IPS-15b (cell line): ENCODE measurements around the gene EXTL1.

Source experiments
- H3K27me3 ChIP-seq: one replicate; pipeline ENCODE4 v1.6.1; 2013; ENCODE audit warnings: low read length; ENCODE audit not compliant: control insufficient read depth, insufficient read depth
- H3K36me3 ChIP-seq: one replicate; pipeline ENCODE4 v1.6.1; 2013; ENCODE audit warnings: low read length; ENCODE audit not compliant: control insufficient read depth, insufficient read depth
- H3K4me1 ChIP-seq: one replicate; pipeline ENCODE4 v1.6.1; 2013; ENCODE audit warnings: mild to moderate bottlenecking, low read length; ENCODE audit not compliant: control insufficient read depth, insufficient read depth
- H3K4me3 ChIP-seq: one replicate; pipeline ENCODE4 v1.5.1; 2013; ENCODE audit warnings: low read depth, low read length
- H3K9ac ChIP-seq: one replicate; pipeline ENCODE4 v1.6.1; 2013; ENCODE audit warnings: low read depth, mild to moderate bottlenecking, low read length
- H3K9me3 ChIP-seq: one replicate; pipeline ENCODE4 v1.6.1; 2013; ENCODE audit warnings: mild to moderate bottlenecking, low read length; ENCODE audit not compliant: control insufficient read depth, insufficient read depth

The EXTL1 gene

DNA sequence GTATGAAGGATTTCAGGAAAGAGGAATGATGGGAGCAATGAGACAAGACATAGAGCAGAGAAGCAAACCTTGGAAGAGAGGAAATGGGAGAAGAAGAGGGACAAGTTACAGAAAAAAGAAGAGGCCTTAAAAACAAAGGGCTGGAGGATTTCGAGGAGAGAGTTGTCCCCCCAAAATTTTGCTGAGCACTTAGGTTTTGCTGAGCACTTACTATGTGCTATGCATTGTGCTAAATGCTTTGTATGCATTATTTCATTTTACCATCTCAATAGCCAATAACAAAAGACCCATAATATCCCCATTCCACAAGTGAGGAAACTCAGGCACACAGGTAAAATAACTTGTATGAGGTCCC lies 48.3 kb downstream of the EXTL1 start:
- Histone ChIP-seq H3K4me3 (no peak overlapping the region), H3K36me3 (no peaks in the 10 kb centered on the region), H3K9ac (no peak overlapping the region), H3K9me3 (no peaks in the 10 kb centered on the region), H3K4me1 (peaks cover 2% of the 10 kb centered on the region), H3K27me3 (no peaks in the 10 kb centered on the region)

DNA sequence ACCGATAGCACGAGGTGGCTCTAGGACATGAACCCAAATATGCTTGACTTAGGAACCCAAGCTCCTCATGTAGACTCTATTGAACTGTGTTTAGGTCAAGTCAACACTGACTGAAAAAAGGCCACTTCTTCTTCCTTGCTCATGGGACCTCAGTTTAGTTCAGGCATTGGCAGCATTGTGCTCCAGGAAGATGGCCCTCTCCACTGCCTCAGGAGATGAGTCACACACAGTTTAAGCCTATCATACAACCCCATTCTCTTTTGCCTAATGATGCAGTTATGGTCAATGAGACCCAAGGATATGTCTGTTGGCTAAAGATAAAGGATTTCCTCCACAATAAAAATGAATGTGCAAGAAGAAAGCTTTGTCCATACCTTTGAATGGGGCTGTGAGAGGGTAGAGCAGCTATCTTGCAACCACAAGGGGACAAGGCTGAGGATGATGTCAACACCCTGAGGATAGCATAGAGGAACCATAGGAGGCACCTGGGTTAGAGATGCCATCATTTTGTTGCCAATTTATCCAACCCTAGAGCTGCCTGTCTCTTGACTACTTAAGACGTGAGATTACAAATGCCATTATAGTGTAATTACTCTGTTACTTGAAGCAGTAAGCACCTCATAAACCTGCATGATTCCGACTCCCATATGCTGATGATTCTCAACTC lies 48.9 kb downstream of the EXTL1 start:
- Histone ChIP-seq H3K4me1 (peaks cover 2% of the 10 kb centered on the region), H3K36me3 (no peaks in the 10 kb centered on the region), H3K9me3 (no peaks in the 10 kb centered on the region), H3K9ac (no peak overlapping the region), H3K27me3 (no peaks in the 10 kb centered on the region), H3K4me3 (no peak overlapping the region)

GRCh38 chr1:26070963-26071342 lies 49.4 kb downstream of the EXTL1 start:
- Histone ChIP-seq H3K9ac (no peak overlapping the region), H3K4me1 (peaks cover 2% of the 10 kb centered on the region), H3K36me3 (no peaks in the 10 kb centered on the region), H3K4me3 (no peak overlapping the region), H3K27me3 (no peaks in the 10 kb centered on the region), H3K9me3 (no peaks in the 10 kb centered on the region)

- no peaks in the 10 kb centered on the region for H3K9me3 ChIP-seq
- peaks cover under 1% of the 10 kb centered on the region for H3K4me1 ChIP-seq
- no peaks in the 10 kb centered on the region for H3K36me3 ChIP-seq
- no peaks in the 10 kb centered on the region for H3K27me3 ChIP-seq
- no peak overlapping the region for H3K9ac ChIP-seq
- no peak overlapping the region for H3K4me3 ChIP-seq
Observed at GRCh38 chr1:26072305-26072704, 50.7 kb downstream of the EXTL1 start.

GRCh38 chr1:26075421-26076144 lies 54.0 kb downstream of the EXTL1 start:
- Histone ChIP-seq H3K36me3 (no peaks in the 10 kb centered on the region), H3K9me3 (no peaks in the 10 kb centered on the region), H3K4me3 (no peak overlapping the region), H3K4me1 (peaks cover 5% of the 10 kb centered on the region), H3K9ac (no peak overlapping the region), H3K27me3 (no peaks in the 10 kb centered on the region)

GRCh38 chr1:26077524-26077923 lies 55.9 kb downstream of the EXTL1 start:
- Histone ChIP-seq H3K9ac (no peak overlapping the region), H3K4me1 (peaks cover 5% of the 10 kb centered on the region)

DNA sequence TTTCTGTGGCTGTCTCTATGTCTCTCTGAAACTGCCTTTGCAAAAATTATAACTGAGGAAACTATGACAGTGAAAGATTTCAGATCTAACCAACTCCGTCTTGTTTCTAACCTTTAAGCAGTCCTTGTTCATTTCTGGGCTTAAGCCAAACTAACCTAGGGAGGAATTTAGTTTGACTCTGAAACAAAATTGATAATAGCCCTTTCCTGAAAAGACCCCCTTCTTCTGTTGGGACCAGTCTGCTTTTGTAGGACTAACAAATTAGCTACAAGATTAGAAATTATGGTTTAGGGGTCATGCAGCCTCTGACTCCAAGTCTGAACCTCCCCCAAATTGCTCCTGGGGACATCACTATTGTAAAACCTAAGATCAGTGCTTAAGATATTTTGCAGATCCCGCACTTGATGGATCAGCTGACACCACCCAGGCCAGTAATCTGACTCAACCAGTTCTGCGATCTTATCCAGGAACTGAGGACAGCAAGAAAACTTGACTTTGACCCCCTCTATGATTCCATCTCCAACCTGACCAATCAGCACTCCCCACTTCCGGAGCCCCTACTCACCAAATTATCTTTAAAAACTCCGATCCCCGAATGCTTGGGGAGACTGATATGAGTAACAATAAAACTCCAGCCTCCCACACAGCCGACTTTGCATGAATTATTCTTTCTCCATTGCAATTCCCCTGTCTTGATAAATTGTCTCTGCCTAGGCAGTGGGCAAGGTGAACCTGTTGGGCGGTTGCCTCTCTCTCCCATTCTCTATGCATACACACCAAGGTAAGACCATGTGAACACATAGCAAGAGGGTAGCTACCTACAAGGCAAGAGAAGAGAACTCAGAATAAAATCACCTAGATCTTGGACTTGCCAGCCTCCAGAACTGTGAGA lies 57.0 kb downstream of the EXTL1 start:
- H3K9ac ChIP-seq: no peak overlapping the region
- H3K4me1 ChIP-seq: peaks cover 5% of the 10 kb centered on the region
- H3K36me3 ChIP-seq: no peaks in the 10 kb centered on the region
- H3K9me3 ChIP-seq: no peaks in the 10 kb centered on the region
- H3K4me3 ChIP-seq: no peak overlapping the region
- H3K27me3 ChIP-seq: peaks cover under 1% of the 10 kb centered on the region

More at GRCh38 chr1:26077524-26077923, 55.9 kb downstream of the EXTL1 start:
- H3K27me3 ChIP-seq: no peaks in the 10 kb centered on the region
- no peaks in the 10 kb centered on the region for H3K9me3 ChIP-seq
- H3K4me3 ChIP-seq: no peak overlapping the region
- H3K36me3 ChIP-seq: no peaks in the 10 kb centered on the region

DNA sequence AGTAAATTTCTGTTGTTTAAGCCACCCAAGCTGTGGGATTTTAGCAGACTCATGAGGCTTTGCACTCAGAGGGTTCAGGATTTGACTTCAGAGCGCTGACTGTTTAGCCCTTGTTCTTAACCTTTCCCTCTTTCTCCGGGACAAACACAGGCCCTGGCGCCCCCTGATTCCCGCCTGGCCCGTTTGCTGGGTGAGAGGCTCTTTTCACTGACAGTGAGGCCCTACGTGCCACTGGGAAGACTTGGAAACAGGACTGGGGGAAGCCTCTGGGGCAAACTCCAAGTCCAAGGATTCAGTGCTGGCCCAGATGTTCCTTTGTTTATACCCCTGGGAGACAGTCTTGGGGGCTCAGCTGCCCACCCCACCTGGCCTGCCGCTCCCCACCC lies 57.6 kb downstream of the EXTL1 start:
- Histone ChIP-seq H3K4me1 (peaks cover 5% of the 10 kb centered on the region), H3K27me3 (peaks cover 5% of the 10 kb centered on the region), H3K4me3 (no peak overlapping the region), H3K36me3 (no peaks in the 10 kb centered on the region), H3K9me3 (no peaks in the 10 kb centered on the region), H3K9ac (no peak overlapping the region)

DNA sequence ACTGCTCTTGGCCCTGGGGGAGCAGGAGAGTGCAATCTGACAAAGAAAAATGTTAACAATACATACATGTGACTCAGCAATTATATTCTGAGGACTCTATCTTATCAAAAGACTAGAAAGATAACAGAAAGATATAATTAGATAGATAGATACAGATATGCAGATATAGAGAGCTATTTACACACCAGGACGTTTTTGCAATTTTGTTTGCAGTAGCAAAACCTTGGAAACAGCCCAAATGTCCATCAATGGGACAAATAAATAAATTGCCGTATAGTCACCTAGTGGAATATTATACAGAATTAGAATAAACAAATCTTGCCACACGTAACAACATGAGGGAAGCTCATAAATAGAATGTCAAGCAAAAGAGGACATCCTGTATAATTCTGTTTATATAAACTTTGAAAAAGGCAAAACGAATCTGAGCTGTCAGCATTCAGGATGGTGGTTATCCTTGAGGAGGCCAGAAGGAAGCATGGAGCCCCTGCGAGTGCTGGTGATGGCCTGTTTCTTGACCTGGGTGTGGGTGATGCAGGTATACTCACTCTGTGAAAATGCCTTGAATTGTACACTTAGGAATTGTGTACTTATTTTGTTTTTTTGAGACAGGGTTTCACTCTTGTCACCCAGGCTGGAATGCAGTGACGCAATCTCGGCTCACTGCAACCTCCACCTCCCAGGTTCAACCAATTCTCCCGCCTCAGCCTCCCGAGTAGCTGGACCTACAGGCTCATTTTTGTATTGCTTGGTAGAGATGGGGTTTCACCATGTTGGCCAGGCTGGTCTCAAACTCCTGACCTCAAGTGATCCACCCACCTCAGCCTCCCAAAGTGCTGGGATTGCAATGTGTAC lies 58.6 kb downstream of the EXTL1 start:
- no peaks in the 10 kb centered on the region for H3K9me3 ChIP-seq
- no peak overlapping the region for H3K9ac ChIP-seq
- peaks cover 7% of the 10 kb centered on the region for H3K27me3 ChIP-seq
- no peak overlapping the region for H3K4me3 ChIP-seq
- peaks cover 5% of the 10 kb centered on the region for H3K4me1 ChIP-seq
- no peaks in the 10 kb centered on the region for H3K36me3 ChIP-seq

DNA sequence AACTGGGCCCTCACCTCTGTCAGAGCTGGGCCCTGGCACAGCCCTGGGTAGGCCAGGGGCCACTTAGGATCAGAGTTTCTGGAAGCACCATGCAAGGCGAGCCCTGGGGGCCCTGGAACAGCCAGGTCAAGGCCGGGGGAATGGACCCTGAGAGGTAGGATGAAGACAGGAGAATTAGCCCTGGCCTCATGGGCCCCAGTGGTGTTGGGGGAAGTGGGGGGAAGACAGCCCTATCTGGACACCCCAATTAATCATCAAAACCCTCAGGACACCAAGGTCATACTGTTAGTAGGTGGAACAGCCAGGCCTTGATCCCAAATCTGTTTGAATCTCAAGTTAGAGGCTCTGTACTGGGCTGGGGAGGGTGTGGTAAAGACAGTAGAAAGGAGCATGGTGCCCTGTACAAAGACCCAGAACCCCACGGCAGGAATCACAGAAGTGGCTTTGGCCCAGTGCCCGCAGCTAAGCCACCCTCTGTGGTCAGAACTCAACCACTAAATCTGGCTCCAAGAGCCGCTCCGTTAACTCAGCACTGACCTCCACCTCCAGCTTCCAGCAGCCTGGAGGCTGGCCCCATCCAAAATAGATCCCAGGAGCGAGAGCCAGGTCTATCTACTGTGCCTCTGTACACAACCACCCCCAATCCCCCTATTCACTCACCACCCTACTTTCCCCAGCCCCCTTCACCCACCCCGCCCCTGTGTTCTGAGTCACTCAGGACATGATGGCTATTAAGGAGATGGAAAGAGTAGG lies 59.9 kb downstream of the EXTL1 start:
- H3K9me3 ChIP-seq: no peaks in the 10 kb centered on the region
- no peak overlapping the region for H3K9ac ChIP-seq
- peaks cover 5% of the 10 kb centered on the region for H3K4me1 ChIP-seq
- peaks cover 7% of the 10 kb centered on the region for H3K27me3 ChIP-seq
- no peaks in the 10 kb centered on the region for H3K36me3 ChIP-seq
- H3K4me3 ChIP-seq: no peak overlapping the region

- H3K9ac ChIP-seq: no peak overlapping the region
- H3K9me3 ChIP-seq: no peaks in the 10 kb centered on the region
- peaks cover 7% of the 10 kb centered on the region for H3K27me3 ChIP-seq
- no peaks in the 10 kb centered on the region for H3K36me3 ChIP-seq
- peaks cover 5% of the 10 kb centered on the region for H3K4me1 ChIP-seq
- no peak overlapping the region for H3K4me3 ChIP-seq
Observed at GRCh38 chr1:26082020-26082350, 60.4 kb downstream of the EXTL1 start.
